ENCODE data around the gene CASZ1. TPM values are rescaled to one million over a fixed set of nuclear protein-coding genes. Genes with fewer than 3 reads are reported as not detected.
A peak's percentile ranks its signal among the peaks of the same experiment; 100 is the strongest.

CASZ1 gene
- total and polyA plus RNA-seq, 9 donors, result 2.4 to 15.7 (median 4.0) TPM

DNA sequence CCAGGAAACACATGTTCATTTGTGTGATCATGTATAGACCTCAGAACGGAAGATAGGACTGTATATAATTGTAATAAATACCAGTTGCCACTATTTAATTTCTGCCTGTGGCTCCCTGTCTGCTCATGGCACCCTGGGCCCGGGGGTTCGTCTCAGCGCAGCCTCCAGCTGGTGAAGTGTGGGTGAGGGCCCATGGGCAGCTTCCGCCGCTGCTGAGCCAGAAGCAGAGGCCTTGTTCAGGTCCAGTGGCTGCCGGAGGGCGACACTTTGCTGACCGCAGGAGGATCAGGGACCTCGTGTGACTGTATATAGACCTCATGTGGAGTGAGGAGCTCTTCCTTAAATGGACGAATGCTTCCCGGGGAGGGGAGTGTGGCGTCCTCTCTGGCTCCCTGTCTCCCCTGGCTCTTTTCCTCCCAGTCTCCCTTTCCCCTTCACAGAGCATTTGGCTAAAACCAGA lies 165.8 kb downstream of the CASZ1 start:
- H3K4me1 ChIP-seq (ENCODE audit: insufficient read depth), result peaks cover 23% of the 10 kb centered on the region
- H3K27ac ChIP-seq, result no peak overlapping the region
- intact Hi-C loops (cut with DNase I), result loop anchor here in 1 of 4 donors (10.0 kb wide), 1 partner anchor 64 kb away; no protein-coding TSS in a partner anchor
- WGBS, 3 donors, result 95% methylated on average over 13 of the region's 13 CpGs
- H3K9me3 ChIP-seq, result no peaks in the 10 kb centered on the region
- TF ChIP-seq EP300 (IDR thresholded peaks at IDR 0.05), result no peak
- TF ChIP-seq, protein P1, sequence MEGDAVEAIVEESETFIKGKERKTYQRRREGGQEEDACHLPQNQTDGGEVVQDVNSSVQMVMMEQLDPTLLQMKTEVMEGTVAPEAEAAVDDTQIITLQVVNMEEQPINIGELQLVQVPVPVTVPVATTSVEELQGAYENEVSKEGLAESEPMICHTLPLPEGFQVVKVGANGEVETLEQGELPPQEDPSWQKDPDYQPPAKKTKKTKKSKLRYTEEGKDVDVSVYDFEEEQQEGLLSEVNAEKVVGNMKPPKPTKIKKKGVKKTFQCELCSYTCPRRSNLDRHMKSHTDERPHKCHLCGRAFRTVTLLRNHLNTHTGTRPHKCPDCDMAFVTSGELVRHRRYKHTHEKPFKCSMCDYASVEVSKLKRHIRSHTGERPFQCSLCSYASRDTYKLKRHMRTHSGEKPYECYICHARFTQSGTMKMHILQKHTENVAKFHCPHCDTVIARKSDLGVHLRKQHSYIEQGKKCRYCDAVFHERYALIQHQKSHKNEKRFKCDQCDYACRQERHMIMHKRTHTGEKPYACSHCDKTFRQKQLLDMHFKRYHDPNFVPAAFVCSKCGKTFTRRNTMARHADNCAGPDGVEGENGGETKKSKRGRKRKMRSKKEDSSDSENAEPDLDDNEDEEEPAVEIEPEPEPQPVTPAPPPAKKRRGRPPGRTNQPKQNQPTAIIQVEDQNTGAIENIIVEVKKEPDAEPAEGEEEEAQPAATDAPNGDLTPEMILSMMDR (IDR thresholded peaks at IDR 0.05), result no peak
- no peak for TF ChIP-seq POLR2A (IDR thresholded peaks at IDR 0.05)
- H3K36me3 ChIP-seq, result no peaks in the 10 kb centered on the region
- no peak overlapping the region for H3K4me3 ChIP-seq
- DNase-seq, result peak in 2 of 5 donors; percentile 21 to 34
- no peaks in the 10 kb centered on the region for H3K27me3 ChIP-seq

DNA sequence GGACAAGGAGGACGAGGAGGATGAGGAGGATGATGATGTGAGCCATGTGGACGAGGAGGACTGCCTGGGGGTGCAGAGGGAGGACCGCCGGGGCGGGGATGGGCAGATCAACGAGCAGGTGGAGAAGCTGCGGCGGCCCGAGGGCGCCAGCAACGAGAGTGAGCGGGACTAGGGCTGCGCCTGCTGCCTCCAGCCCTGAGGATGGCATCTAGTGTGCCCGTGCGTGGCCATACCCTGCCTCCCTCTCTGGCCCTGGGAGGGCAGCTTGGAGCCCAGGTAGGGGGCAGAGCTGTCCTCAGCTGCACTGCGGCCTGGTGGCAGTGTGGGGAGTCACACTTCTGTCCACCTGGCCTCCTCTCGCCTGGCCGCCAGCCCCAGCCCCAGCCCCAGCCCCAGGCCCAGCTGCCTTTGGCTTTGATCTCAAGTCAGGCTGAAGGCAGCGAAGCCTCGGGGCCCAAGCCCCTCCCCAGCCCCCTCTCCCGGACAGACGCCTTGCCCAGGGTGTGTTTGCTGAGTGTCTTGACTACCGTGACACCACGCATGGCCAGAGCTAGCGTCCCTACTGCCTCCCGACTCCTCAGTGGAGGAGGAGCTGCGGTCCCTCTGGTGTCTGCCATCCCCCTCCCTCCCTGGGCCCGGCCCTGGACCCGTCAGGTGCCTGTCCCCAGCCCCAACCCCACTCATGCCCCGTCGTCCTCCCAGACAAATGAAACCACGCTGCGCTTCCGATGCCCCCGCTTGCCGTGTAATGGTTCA lies 166.5 kb downstream of the CASZ1 start:
- no peaks in the 10 kb centered on the region for H3K27me3 ChIP-seq
- no peaks in the 10 kb centered on the region for H3K36me3 ChIP-seq
- H3K9me3 ChIP-seq, result no peaks in the 10 kb centered on the region
- H3K27ac ChIP-seq, result peak overlapping the region in 1 of 2 donors; percentile 40
- peak in 1 of 5 donors; percentile 38 for DNase-seq
- no peak overlapping the region for H3K4me3 ChIP-seq
- no peak for TF ChIP-seq EP300 (IDR thresholded peaks at IDR 0.05)
- TF ChIP-seq, protein P1 (IDR thresholded peaks at IDR 0.05), result no peak
- TF ChIP-seq POLR2A (IDR thresholded peaks at IDR 0.05), result no peak
- intact Hi-C loops (cut with DNase I), result loop anchor here in 1 of 4 donors (10.0 kb wide), 1 partner anchor 65 kb away; no protein-coding TSS in a partner anchor
- WGBS, 3 donors, result 94 to 97% (median 95%) methylated on average over 30 to 36 of the region's 36 CpGs
- peaks cover 18% of the 10 kb centered on the region for H3K4me1 ChIP-seq (ENCODE audit: insufficient read depth)

DNA sequence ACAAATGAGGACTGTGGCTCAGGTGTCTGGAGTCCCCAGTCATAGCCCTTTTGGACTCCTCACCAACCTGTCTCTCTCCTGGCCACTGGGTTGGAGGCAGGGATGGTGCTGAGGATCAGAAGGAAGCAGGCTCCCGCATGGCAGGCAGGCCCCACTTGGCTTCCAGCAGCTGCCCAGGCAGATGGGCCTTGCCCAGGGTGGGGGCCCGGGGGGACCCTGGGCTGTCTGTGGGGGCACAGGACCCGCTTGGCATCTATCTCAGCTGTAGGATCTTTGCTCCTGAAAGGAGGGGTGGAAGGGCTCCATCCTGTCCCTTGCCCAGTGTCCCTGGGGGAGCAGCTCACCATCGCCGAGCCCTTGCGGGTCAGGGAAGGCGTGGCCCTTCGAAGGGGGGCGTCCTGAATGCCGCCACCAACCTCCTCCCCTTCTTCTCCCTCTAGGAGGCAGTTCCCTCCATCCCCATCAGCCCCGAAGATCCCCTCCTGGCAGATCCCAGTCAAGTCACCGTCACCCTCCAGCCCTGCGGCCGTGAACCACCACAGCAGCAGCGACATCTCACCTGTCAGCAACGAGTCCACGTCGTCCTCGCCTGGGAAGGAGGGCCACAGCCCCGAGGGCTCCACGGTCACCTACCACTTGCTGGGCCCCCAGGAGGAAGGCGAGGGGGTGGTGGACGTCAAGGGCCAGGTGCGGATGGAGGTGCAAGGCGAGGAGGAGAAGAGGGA lies 167.2 kb downstream of the CASZ1 start:
- Histone ChIP-seq H3K4me1 (ENCODE audit: insufficient read depth) (peaks cover 17% of the 10 kb centered on the region), H3K4me3 (no peak overlapping the region), H3K27ac (peak overlapping the region; percentile 0 to 40), H3K27me3 (no peaks in the 10 kb centered on the region), H3K36me3 (no peaks in the 10 kb centered on the region), H3K9me3 (no peaks in the 10 kb centered on the region)
- WGBS, 3 donors, result 91 to 93% (median 91%) methylated on average over 25 of the region's 25 CpGs
- TF ChIP-seq EP300 (IDR thresholded peaks at IDR 0.05) (no peak), POLR2A (IDR thresholded peaks at IDR 0.05) (no peak)
- TF ChIP-seq, protein P1 (IDR thresholded peaks at IDR 0.05), result no peak
- DNase-seq, result peak in 1 of 5 donors; percentile 36
- intact Hi-C loops (cut with DNase I), result no loop called here

DNA sequence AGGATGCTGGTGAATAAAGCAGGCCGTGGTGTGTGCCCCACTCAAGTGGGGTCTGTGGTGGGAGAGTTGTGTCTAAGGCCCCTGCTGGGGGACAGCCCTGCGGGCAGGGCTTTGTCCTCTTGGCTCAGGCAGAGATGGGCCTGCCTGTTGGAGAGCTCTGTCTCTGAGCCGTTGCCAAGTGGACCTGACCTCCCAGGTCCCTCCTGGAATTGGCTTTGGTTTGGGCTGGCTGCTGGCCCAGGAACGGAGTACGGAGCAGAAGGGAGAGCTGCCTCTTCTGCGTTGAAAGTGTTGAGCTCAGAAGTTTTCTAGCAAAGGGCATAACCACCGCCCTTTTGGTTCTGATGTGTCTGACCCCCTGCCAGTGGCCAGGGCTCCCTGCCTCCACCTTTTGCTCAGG lies 167.8 kb downstream of the CASZ1 start:
- H3K27me3 ChIP-seq, result no peaks in the 10 kb centered on the region

More for the DNA sequence above, 167.8 kb downstream of the CASZ1 start:
- 12 to 18% (median 15%) methylated on average over 7 of the region's 7 CpGs for WGBS, 3 donors
- Histone ChIP-seq H3K36me3 (no peaks in the 10 kb centered on the region), H3K9me3 (no peaks in the 10 kb centered on the region), H3K4me3 (no peak overlapping the region), H3K27ac (peak overlapping the region; percentile 0 to 40), H3K4me1 (ENCODE audit: insufficient read depth) (peaks cover 17% of the 10 kb centered on the region)
- TF ChIP-seq POLR2A (IDR thresholded peaks at IDR 0.05) (no peak), EP300 (IDR thresholded peaks at IDR 0.05) (no peak)
- TF ChIP-seq, protein P1 (IDR thresholded peaks at IDR 0.05), result no peak
- intact Hi-C loops (cut with DNase I), result no loop called here
- peak; percentile 71 to 95 (median 89) for DNase-seq
